GM12878 (cell line): Measurements from ENCODE around the gene VDR. TPM values are rescaled to one million over a fixed set of nuclear protein-coding genes. Genes with fewer than 3 reads are reported as not detected.
A peak's percentile ranks its signal among the peaks of the same experiment; 100 is the strongest.

ENCODE experiments used
- ATAC-seq: fragments of 200-7000 bp; cut with Tn5 transposase; 3 replicates; pipeline ENCODE4 v1.9.1; 2020; ENCODE audit warnings: mild to moderate bottlenecking, moderate library complexity
- BruUV-seq: library from RNA; stranded (reverse); fragments of 400-500 nt; replicated peaks from 2 replicates; lab custom pipeline; 2021; lab: Mats Ljungman, UMichigan
- CTCF ChIA-PET: fragments of 300-600 bp; sonication (Branson Sonifier 250); formaldehyde crosslinking; extraction: SDS; loops from one replicate; lab custom pipeline; 2021; ENCODE audit warnings: inconsistent platforms; lab: Yijun Ruan, JAX
- POLR2A ChIA-PET: fragments of 350-600 bp; formaldehyde crosslinking; extraction: SDS; loops from one replicate; lab custom pipeline; 2021; ENCODE audit warnings: inconsistent platforms; lab: Charles Lee
- RAD21 ChIA-PET: fragments of 300-600 bp; sonication (Branson Sonifier 250); formaldehyde crosslinking; loops from one replicate; lab custom pipeline; 2023; ENCODE audit warnings: antibody characterized with exemption; ENCODE audit not compliant: unreplicated experiment; lab: Charles Lee
- SMC1A ChIA-PET: fragments of 300-600 bp; sonication (Branson Sonifier 250); formaldehyde crosslinking; loops from one replicate; lab custom pipeline; 2023; ENCODE audit not compliant: unreplicated experiment, uncharacterized antibody; lab: Charles Lee
- DNase-seq: peaks from one replicate; pipeline ENCODE4 v3.0.0-alpha.2; 2011; ENCODE audit warnings: low read depth, low spot score
- FAIRE-seq: peaks from 3 replicates; lab custom pipeline; 2011; peaks lifted over from hg19 to GRCh38; lab: Jason Lieb, UNC
- H2AFZ ChIP-seq: 2 replicates; pipeline ENCODE4 v1.6.0; 2011; ENCODE audit warnings: low read depth, low read length, control low read depth; ENCODE audit not compliant: control insufficient read depth
- H3K27ac ChIP-seq: 2 replicates; pipeline ENCODE4 v1.5.1; 2011; ENCODE audit warnings: control low read depth; ENCODE audit not compliant: control insufficient read depth, insufficient read depth
- H3K27me3 ChIP-seq, 2 experiments: replicated peaks in 1 of 2; 2 replicates each; pipeline versions ENCODE4 v1.6.0 to v1.6.1; 2011; ENCODE audit warnings: low read length in 1 of 2; ENCODE audit not compliant: control insufficient read depth in 2 of 2, insufficient read depth in 2 of 2
- H3K36me3 ChIP-seq, 2 experiments: 2 replicates each; pipeline ENCODE4 v1.5.1; 2011; ENCODE audit warnings: low read length in 1 of 2; ENCODE audit not compliant: control insufficient read depth in 2 of 2, insufficient read depth in 2 of 2
- H3K4me1 ChIP-seq: 2 replicates; pipeline ENCODE4 v1.6.1; 2011; ENCODE audit warnings: mild to moderate bottlenecking, low read length, moderate library complexity, mixed read lengths; ENCODE audit not compliant: control insufficient read depth, insufficient read depth
- H3K4me2 ChIP-seq: 2 replicates; pipeline ENCODE4 v1.6.0; 2011; ENCODE audit warnings: control low read depth; ENCODE audit not compliant: control insufficient read depth, insufficient read depth
- H3K4me3 ChIP-seq: fragments of 200-600 bp; sonication (generic); 2 replicates; pipeline ENCODE4 v1.5.1; 2016
- H3K79me2 ChIP-seq: 2 replicates; pipeline ENCODE4 v1.6.0; 2011; ENCODE audit warnings: low read length; ENCODE audit not compliant: control insufficient read depth, insufficient read depth
- H3K9ac ChIP-seq: 2 replicates; pipeline ENCODE4 v1.8.0; 2011; ENCODE audit warnings: low read length, control low read depth, mixed read lengths; ENCODE audit not compliant: control insufficient read depth, insufficient read depth
- H3K9me3 ChIP-seq: replicated peaks from 3 replicates; pipeline ENCODE4 v1.5.1; 2011; ENCODE audit warnings: mild to moderate bottlenecking, low read length; ENCODE audit not compliant: control insufficient read depth, insufficient read depth
- H4K20me1 ChIP-seq: 2 replicates; pipeline ENCODE4 v1.6.0; 2011; ENCODE audit not compliant: control insufficient read depth, insufficient read depth
- CHD1 ChIP-seq: IDR thresholded peaks from 2 replicates; pipeline ENCODE4 v1.6.1; 2012; ENCODE audit warnings: low read depth, low read length, improper control_type of control experiment
- DPF2 ChIP-seq: fragments of 450-650 bp; IDR thresholded peaks from 2 replicates; pipeline ENCODE4 v1.6.1; 2017; ENCODE audit warnings: mild to moderate bottlenecking
- EED ChIP-seq: sonication (generic); IDR thresholded peaks from 2 replicates; pipeline ENCODE4 v1.6.1; 2016; ENCODE audit warnings: antibody characterized with exemption, low read depth
- ETV6 ChIP-seq, 2 experiments: fragments of 450-650 bp in 1 of 2; IDR thresholded peaks in 1 of 2; conservative IDR thresholded peaks in 1 of 2; 2 replicates each; pipeline ENCODE4 v1.6.1; 2014; ENCODE audit warnings: antibody characterized with exemption in 1 of 2, borderline replicate concordance in 1 of 2, low read depth in 1 of 2, mild to moderate bottlenecking in 1 of 2, moderate library complexity in 1 of 2
- IRF4 ChIP-seq: IDR thresholded peaks from 2 replicates; pipeline ENCODE4 v1.6.1; 2011; ENCODE audit warnings: low read depth, low read length
- MYC ChIP-seq: IDR thresholded peaks from 2 replicates; pipeline ENCODE4 v1.6.1; 2011; ENCODE audit warnings: mild to moderate bottlenecking, low read length, moderate library complexity, inconsistent platforms; ENCODE audit not compliant: insufficient read depth, insufficient replicate concordance, insufficient read length, severe bottlenecking
- NKRF ChIP-seq: fragments of 450-650 bp; conservative IDR thresholded peaks from 2 replicates; pipeline ENCODE4 v1.6.1; 2017; ENCODE audit warnings: mild to moderate bottlenecking, moderate library complexity
- RAD51 ChIP-seq: fragments of 450-650 bp; IDR thresholded peaks from 2 replicates; pipeline ENCODE4 v1.6.1; 2016; ENCODE audit warnings: moderate library complexity, mild to moderate bottlenecking, inconsistent platforms
- SMARCA5 ChIP-seq: fragments of 450-650 bp; IDR thresholded peaks from 2 replicates; pipeline ENCODE4 v1.6.1; 2017; ENCODE audit warnings: mild to moderate bottlenecking
- SPI1 ChIP-seq: IDR thresholded peaks from 2 replicates; pipeline ENCODE4 v1.6.1; 2011; ENCODE audit warnings: low read depth, mild to moderate bottlenecking, low read length, moderate library complexity, borderline replicate concordance; ENCODE audit not compliant: insufficient read depth
- SRF ChIP-seq, 2 experiments: IDR thresholded peaks; 2 replicates each; pipeline ENCODE4 v1.6.1; 2011; ENCODE audit warnings: low read depth in 2 of 2, low read length in 2 of 2, mild to moderate bottlenecking in 1 of 2, moderate library complexity in 1 of 2
- STAT3 ChIP-seq: IDR thresholded peaks from 2 replicates; pipeline ENCODE4 v1.6.1; 2011; ENCODE audit warnings: low read depth, low read length, improper control_type of control experiment
- SUZ12 ChIP-seq: fragments of 200-600 bp; sonication (generic); IDR thresholded peaks from one replicate; pipeline ENCODE4 v1.6.1; 2018; ENCODE audit warnings: antibody characterized with exemption, mild to moderate bottlenecking; ENCODE audit not compliant: unreplicated experiment
- WGBS: methylation state at CpG from one replicate; pipeline ENCODE4 v1.1.6; 2016; ENCODE audit warnings: low lambda C conversion rate; ENCODE audit not compliant: insufficient replicate concordance, insufficient coverage; ENCODE audit errors: missing lambda C conversion rate; 5-methylcytosine and 5-hydroxymethylcytosine counted together
- in situ Hi-C: fragments of 300-500 bp; cut with MboI; formaldehyde crosslinking; loops from 9 replicates; pipeline ENCODE4 v1.14.3; 2018; ENCODE audit warnings: mixed read lengths
- intact Hi-C: fragments of 100-400 bp; cut with micrococcal nuclease; formaldehyde crosslinking; loops from one replicate; pipeline ENCODE4 v1.14.2; 2022; ENCODE audit not compliant: unreplicated experiment
- polyA plus RNA-seq, 11 experiments: library from polyadenylated mRNA; depleted of rRNA in 4 of 11; unstranded in 6 of 11; stranded (reverse) in 5 of 11; fragments of >200 nt; fragmentation: Nextera tagmentation in 4 of 11; fragmentation: Illumina TruSeq in 1 of 11; extraction: Ambion mirVana in 4 of 11; extraction: Trizol in 1 of 11; gene quantifications; 1 replicate in 1 of 11; 2 replicates in 10 of 11; pipeline versions ENCODE4 v1.2.1 to v1.2.3, GENCODE V29; 2011 to 2016; ENCODE audit warnings: inconsistent platforms in 2 of 11, missing spikeins in 2 of 11, low read depth in 1 of 11
- total RNA-seq, 4 experiments: library from RNA; depleted of rRNA in 3 of 4; stranded (reverse); fragments of >200 nt in 3 of 4; fragmentation: Illumina TruSeq in 1 of 4; extraction: Trizol in 1 of 4; gene quantifications; 2 replicates each; pipeline versions ENCODE4 v1.2.1 to v1.2.3, GENCODE V29; 2013 to 2021
- TF ChIP-seq, protein P1 (sequence below): IDR thresholded peaks from 2 replicates; pipeline ENCODE4 v1.6.1; 2012; ENCODE audit warnings: low read length, inconsistent platforms

Gene VDR
- total and polyA plus RNA-seq, 10 of the 15 experiments (the other 5 are each of a cell fraction or from before 2014, with no cell fraction given): 0.27 to 7.9 (median 3.0) TPM

DNA sequence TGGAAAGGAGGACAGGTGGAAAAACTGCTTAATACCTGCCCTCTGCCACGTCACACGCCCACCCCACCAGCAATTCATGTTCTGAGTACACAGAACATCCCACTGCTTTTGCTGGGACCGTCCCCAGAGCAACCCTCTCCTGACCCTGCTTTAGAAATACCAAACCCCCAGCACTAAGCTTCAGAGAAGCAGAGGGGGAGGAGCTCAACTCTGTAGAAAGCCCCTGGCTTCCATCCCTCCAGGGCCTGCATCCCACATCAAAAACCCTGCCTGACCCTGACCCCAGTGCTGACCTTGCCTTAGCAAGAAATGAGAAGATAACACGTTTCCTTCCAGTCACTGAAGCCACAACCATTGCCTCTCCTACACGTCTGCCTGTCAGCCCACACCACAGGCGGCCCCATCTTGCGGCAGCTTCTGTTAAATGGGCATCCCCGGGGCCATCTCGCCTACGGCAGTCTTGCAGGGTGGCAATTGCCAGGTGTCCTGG, 19.7 kb downstream of the VDR start (continued):
- TF ChIP-seq RAD51 (no peak), STAT3 (no peak), NKRF (no peak), SRF (IDR thresholded peaks at IDR 0.05; ENCODE audit: low read depth in 2 of 2, low read length in 2 of 2) (no peak)
- TF ChIP-seq, protein P1, sequence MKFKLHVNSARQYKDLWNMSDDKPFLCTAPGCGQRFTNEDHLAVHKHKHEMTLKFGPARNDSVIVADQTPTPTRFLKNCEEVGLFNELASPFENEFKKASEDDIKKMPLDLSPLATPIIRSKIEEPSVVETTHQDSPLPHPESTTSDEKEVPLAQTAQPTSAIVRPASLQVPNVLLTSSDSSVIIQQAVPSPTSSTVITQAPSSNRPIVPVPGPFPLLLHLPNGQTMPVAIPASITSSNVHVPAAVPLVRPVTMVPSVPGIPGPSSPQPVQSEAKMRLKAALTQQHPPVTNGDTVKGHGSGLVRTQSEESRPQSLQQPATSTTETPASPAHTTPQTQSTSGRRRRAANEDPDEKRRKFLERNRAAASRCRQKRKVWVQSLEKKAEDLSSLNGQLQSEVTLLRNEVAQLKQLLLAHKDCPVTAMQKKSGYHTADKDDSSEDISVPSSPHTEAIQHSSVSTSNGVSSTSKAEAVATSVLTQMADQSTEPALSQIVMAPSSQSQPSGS: 0 out of 2 replicates have a peak, but pooled peaks have one; percentile 57

- Histone ChIP-seq H4K20me1 (no peaks in the 10 kb centered on the region), H3K4me3 (no peak overlapping the region)
- FAIRE-seq: no peak
- no peak for TF ChIP-seq MYC
- TF ChIP-seq CHD1: no peak
- peak; percentile 62 for TF ChIP-seq SPI1
- TF ChIP-seq EED: peak; percentile 85
- peak; percentile 76 for TF ChIP-seq IRF4
- TF ChIP-seq DPF2: 0 out of 2 replicates have a peak, but pooled peaks have one; percentile 24
- no peak for TF ChIP-seq SUZ12
- TF ChIP-seq ETV6 (conservative IDR thresholded peaks at IDR 0.05 in 1 of 2, IDR thresholded peaks at IDR 0.05 in 1 of 2; ENCODE audit: borderline replicate concordance in 1 of 2, low read depth in 1 of 2): 0 out of 4 replicates have a peak, but pooled peaks of 1 of the 2 experiments have one; percentile 8
- peak; percentile 64; the same call in 1 of the 2 replicates for TF ChIP-seq SMARCA5
- TF ChIP-seq, all 136 proteins: peak for 6
- DNase-seq: no peak
- Histone ChIP-seq H3K27me3 (no peaks in the 10 kb centered on the region), H3K27ac (peak overlapping the region; percentile 67), H3K9ac (peak overlapping the region; percentile 59; the same call in 1 of the 2 replicates), H3K79me2 (no peaks in the 10 kb centered on the region), H3K4me2 (peak overlapping the region; percentile 94), H3K9me3 (no peaks in the 10 kb centered on the region), H3K4me1 (peaks cover 59% of the 10 kb centered on the region), H2AFZ (no peak overlapping the region), H3K36me3 (no peaks in the 10 kb centered on the region)
- WGBS: 32% methylated on average over 3 of the region's 3 CpGs
- intact Hi-C loops (no loop called here), in situ Hi-C loops (no loop called here)
- no TSS peak for BruUV-seq
- SMC1A ChIA-PET: interaction anchor here (0.9 to 11.6 kb wide), 13 partner anchors 10 to 76 kb away, joined by 3 to 118 read pairs (median 10); no protein-coding TSS in a partner anchor
- RAD21 ChIA-PET: interaction anchor here (0.9 to 4.4 kb wide), 15 partner anchors 10 to 180 kb away, joined by 3 to 44 read pairs (median 8); partner anchors contain the start of genes RAPGEF3 and VDR
- ATAC-seq: peak; percentile 6; the same call in 1 of the 3 replicates
- POLR2A ChIA-PET: interaction anchor here (0.5 to 2.9 kb wide), 7 partner anchors 10 to 162 kb away, joined by 3 to 22 read pairs (median 7); partner anchors contain the start of gene VDR
- CTCF ChIA-PET: interaction anchor here (1.2 to 13.0 kb wide), 11 partner anchors 10 to 273 kb away, joined by 3 to 94 read pairs (median 8); no protein-coding TSS in a partner anchor
Observed at GRCh38 chr12:47884501-47884900, 20.3 kb downstream of the VDR start.
